ENCODE results near the gene ZRANB2. TPM values are rescaled to one million over a fixed set of nuclear protein-coding genes. Genes with fewer than 3 reads are reported as not detected.

ZRANB2 gene
- total RNA-seq, 1 experiment from 2014 or later: 103 TPM

DNA sequence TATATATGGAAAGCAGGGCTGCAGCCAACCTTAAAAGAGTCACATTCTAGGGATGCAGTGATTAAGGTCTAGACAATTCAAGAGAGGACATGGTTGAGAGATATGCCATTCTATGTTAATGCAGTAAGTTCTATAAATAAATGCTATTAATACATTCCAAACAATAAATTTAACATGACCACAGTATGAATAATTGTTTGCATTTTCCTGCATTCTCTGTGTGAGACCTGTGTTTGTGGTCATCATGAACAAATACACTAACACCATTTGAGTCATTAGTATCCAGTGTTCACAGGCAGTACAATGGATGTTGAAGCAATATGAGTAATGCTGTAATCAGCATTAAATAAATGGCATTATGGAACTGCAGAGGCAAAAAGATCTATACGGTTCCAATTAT, 5.5 kb upstream of the ZRANB2 start:
- no peak overlapping the region for H3K4me3 Mint-ChIP-seq
- Histone ChIP-seq H3K79me2 (ENCODE audit: insufficient read depth, low read length) (no peaks in the 10 kb centered on the region), H3K18ac (ENCODE audit: insufficient read length, low read depth, low read length) (no peak overlapping the region), H2BK120ac (ENCODE audit: low read depth, low read length, poor library complexity, severe bottlenecking) (no peak overlapping the region), H4K8ac (replicated peaks; ENCODE audit: insufficient read length, low read depth, low read length) (no peak overlapping the region), H2BK20ac (ENCODE audit: low read depth, low read length, poor library complexity, severe bottlenecking) (no peak overlapping the region), H3K4me2 (ENCODE audit: insufficient read depth, insufficient read length, low read length) (no peak overlapping the region), H3K56ac (ENCODE audit: insufficient read length, low read depth, low read length) (no peak overlapping the region), H2BK12ac (ENCODE audit: insufficient read length, low read depth, low read length) (no peak overlapping the region), H2BK15ac (ENCODE audit: low read depth, low read length) (no peak overlapping the region), H2BK5ac (ENCODE audit: insufficient read length, low read length) (no peak overlapping the region), H3K14ac (ENCODE audit: insufficient read depth, low read length) (no peak overlapping the region), H3K9me3 (ENCODE audit: control insufficient read depth, low read depth, low read length) (no peaks in the 10 kb centered on the region), H4K91ac (ENCODE audit: insufficient read length, low read depth, low read length) (no peak overlapping the region), H3K9ac (ENCODE audit: extremely low read depth, insufficient read length, low read length) (no peak overlapping the region), H3K23me2 (ENCODE audit: insufficient read length, low read depth, low read length, poor library complexity, severe bottlenecking) (no peaks in the 10 kb centered on the region), H3T11ph (ENCODE audit: low read length) (no peak overlapping the region), H4K20me1 (ENCODE audit: control insufficient read depth, insufficient read depth, insufficient read length) (no peaks in the 10 kb centered on the region), H3K23ac (ENCODE audit: insufficient read length, low read depth, low read length) (no peak overlapping the region), H2AK5ac (ENCODE audit: insufficient read length, low read length) (no peak overlapping the region), H3K4ac (ENCODE audit: low read depth, low read length) (no peak overlapping the region), H3K27ac (ENCODE audit: insufficient read length, low read depth, low read length) (no peak overlapping the region), H2AFZ (ENCODE audit: low read length) (no peak overlapping the region), H3K4me1 (ENCODE audit: insufficient read depth, low read length) (no peaks in the 10 kb centered on the region), H4K5ac (ENCODE audit: insufficient read length, low read depth, low read length) (no peak overlapping the region), H3K27me3 (ENCODE audit: insufficient read depth, low read length) (no peaks in the 10 kb centered on the region), H3K79me1 (ENCODE audit: insufficient read depth, low read depth, low read length, poor library complexity, severe bottlenecking) (no peaks in the 10 kb centered on the region)
- WGBS (ENCODE audit: extremely low coverage, insufficient read length, low lambda C conversion rate): no CpG with 5 or more reads among the region's 1 CpG
- no peaks in the 10 kb centered on the region for H3K36me3 Mint-ChIP-seq (ENCODE audit: insufficient read depth in 1 of 3, low read depth in 3 of 3)
- no peak overlapping the region for H3K27ac Mint-ChIP-seq
- TF ChIP-seq, protein P1, sequence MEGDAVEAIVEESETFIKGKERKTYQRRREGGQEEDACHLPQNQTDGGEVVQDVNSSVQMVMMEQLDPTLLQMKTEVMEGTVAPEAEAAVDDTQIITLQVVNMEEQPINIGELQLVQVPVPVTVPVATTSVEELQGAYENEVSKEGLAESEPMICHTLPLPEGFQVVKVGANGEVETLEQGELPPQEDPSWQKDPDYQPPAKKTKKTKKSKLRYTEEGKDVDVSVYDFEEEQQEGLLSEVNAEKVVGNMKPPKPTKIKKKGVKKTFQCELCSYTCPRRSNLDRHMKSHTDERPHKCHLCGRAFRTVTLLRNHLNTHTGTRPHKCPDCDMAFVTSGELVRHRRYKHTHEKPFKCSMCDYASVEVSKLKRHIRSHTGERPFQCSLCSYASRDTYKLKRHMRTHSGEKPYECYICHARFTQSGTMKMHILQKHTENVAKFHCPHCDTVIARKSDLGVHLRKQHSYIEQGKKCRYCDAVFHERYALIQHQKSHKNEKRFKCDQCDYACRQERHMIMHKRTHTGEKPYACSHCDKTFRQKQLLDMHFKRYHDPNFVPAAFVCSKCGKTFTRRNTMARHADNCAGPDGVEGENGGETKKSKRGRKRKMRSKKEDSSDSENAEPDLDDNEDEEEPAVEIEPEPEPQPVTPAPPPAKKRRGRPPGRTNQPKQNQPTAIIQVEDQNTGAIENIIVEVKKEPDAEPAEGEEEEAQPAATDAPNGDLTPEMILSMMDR (conservative IDR thresholded peaks at IDR 0.05): no peak
- H3K9me3 Mint-ChIP-seq: no peaks in the 10 kb centered on the region; a peak in 1 of 5 replicates
- DNase-seq: no peak
- peaks cover 6 to 9% of the 10 kb centered on the region in 2 experiments for H3K4me1 Mint-ChIP-seq
- peaks cover 49% of the 10 kb centered on the region for H3K27me3 Mint-ChIP-seq (ENCODE audit: low read depth)
